ENCODE results near the gene KDM7A. TPM values are rescaled to one million over a fixed set of nuclear protein-coding genes. Genes with fewer than 3 reads are reported as not detected.

KDM7A gene
- polyA plus RNA-seq, 1 of the 3 experiments (the other 2 are of a cell fraction), result 0.94 TPM

DNA sequence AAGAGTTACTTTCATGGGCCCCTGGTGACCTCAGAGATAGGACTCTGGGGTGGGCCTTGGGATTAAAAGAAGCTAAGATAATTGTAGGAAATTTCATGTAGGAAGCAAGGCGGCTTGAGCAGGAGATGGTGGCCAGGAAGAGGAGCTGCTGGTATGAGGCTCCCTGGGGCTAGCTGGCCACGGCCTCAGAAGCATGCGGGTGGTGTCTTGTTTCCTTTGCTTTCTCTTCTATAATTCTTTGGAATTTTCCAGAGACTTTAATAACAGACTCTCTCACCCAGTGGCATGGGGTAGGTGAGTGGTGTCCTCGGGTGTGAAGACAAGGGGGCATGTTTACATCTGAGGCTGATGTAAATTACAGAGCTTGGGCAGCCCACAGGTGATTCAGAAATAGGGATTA is 41.9 kb upstream of the KDM7A start (continued):
- TF ChIP-seq, protein P1, sequence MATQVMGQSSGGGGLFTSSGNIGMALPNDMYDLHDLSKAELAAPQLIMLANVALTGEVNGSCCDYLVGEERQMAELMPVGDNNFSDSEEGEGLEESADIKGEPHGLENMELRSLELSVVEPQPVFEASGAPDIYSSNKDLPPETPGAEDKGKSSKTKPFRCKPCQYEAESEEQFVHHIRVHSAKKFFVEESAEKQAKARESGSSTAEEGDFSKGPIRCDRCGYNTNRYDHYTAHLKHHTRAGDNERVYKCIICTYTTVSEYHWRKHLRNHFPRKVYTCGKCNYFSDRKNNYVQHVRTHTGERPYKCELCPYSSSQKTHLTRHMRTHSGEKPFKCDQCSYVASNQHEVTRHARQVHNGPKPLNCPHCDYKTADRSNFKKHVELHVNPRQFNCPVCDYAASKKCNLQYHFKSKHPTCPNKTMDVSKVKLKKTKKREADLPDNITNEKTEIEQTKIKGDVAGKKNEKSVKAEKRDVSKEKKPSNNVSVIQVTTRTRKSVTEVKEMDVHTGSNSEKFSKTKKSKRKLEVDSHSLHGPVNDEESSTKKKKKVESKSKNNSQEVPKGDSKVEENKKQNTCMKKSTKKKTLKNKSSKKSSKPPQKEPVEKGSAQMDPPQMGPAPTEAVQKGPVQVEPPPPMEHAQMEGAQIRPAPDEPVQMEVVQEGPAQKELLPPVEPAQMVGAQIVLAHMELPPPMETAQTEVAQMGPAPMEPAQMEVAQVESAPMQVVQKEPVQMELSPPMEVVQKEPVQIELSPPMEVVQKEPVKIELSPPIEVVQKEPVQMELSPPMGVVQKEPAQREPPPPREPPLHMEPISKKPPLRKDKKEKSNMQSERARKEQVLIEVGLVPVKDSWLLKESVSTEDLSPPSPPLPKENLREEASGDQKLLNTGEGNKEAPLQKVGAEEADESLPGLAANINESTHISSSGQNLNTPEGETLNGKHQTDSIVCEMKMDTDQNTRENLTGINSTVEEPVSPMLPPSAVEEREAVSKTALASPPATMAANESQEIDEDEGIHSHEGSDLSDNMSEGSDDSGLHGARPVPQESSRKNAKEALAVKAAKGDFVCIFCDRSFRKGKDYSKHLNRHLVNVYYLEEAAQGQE (IDR thresholded peaks at IDR 0.05; ENCODE audit: low read depth, low read length), result no peak
- TF ChIP-seq, protein P2, sequence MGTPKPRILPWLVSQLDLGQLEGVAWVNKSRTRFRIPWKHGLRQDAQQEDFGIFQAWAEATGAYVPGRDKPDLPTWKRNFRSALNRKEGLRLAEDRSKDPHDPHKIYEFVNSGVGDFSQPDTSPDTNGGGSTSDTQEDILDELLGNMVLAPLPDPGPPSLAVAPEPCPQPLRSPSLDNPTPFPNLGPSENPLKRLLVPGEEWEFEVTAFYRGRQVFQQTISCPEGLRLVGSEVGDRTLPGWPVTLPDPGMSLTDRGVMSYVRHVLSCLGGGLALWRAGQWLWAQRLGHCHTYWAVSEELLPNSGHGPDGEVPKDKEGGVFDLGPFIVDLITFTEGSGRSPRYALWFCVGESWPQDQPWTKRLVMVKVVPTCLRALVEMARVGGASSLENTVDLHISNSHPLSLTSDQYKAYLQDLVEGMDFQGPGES (IDR thresholded peaks at IDR 0.05; ENCODE audit: low read depth, low read length), result no peak
- TF ChIP-seq NRF1 (IDR thresholded peaks at IDR 0.05; ENCODE audit: low read depth, low read length) (no peak), ELF1 (IDR thresholded peaks at IDR 0.05) (no peak)

DNA sequence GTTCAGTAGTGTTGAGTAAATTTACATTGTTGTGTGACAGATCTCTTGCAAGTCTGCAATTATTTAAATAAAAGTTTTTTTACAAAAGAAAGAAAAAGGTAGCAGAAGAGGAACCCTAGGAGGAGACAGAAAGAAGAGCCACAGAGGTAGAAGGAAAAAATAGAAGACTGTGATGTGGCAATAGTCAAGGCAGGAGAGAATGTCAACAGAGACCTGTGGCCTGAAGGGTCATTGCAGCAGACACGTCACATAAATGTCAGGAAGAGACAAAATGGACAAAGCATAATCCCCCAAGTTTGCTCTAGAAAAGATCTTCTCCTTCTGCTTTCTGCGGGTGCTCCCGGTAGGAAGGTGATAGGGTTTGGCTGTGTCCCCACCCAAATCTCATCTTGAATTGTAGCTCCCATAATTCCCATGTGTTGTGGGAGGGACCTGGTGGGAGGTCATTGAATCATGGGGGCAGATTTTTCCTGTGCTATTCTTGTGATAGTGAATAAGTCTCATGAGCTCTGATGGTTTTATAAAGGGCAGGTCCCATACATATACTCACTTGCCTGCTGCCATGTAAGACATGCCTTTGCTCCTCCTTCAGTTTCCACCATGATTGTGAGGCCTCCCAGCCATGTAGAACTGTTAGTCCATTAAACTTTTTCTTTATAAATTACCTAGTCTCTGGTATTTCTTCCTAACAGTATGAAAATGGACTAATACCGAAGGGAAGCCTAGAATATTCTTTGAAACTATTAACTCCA is 41.1 kb upstream of the KDM7A start:
- Histone ChIP-seq H3K9me3 (no peaks in the 10 kb centered on the region), H3K9ac (no peak overlapping the region), H3K27ac (ENCODE audit: low read depth in 2 of 2, low read length in 1 of 2) (no peak overlapping the region), H2AFZ (ENCODE audit: low read depth) (no peak overlapping the region), H3K4me1 (ENCODE audit: control insufficient read depth in 1 of 2, insufficient read depth in 2 of 2, low read depth in 1 of 2, low read length in 1 of 2) (peaks cover 0 to 6% of the 10 kb centered on the region in 2 experiments; a peak in 1 of 4 replicates), H3K9me2 (no peaks in the 10 kb centered on the region), H3F3A (replicated peaks; ENCODE audit: insufficient read depth) (no peaks in the 10 kb centered on the region), H3K4me2 (no peak overlapping the region), H3K27me3 (ENCODE audit: insufficient read depth) (peaks cover 15% of the 10 kb centered on the region; the same call in 1 of the 2 replicates), H3K4me3 (ENCODE audit: low read depth in 2 of 2, low read length in 1 of 2) (no peak overlapping the region), H3K79me2 (ENCODE audit: insufficient read depth) (no peaks in the 10 kb centered on the region), H4K20me1 (ENCODE audit: insufficient read depth) (no peaks in the 10 kb centered on the region), H3K36me3 (replicated peaks in 1 of 2; ENCODE audit: control insufficient read depth in 1 of 2, insufficient read depth in 2 of 2, low read length in 1 of 2) (no peaks in the 10 kb centered on the region)
- 65% methylated on average over 4 of the region's 4 CpGs for WGBS (ENCODE audit: low lambda C conversion rate)
- TF ChIP-seq, protein P3, sequence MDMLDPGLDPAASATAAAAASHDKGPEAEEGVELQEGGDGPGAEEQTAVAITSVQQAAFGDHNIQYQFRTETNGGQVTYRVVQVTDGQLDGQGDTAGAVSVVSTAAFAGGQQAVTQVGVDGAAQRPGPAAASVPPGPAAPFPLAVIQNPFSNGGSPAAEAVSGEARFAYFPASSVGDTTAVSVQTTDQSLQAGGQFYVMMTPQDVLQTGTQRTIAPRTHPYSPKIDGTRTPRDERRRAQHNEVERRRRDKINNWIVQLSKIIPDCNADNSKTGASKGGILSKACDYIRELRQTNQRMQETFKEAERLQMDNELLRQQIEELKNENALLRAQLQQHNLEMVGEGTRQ (IDR thresholded peaks at IDR 0.05; ENCODE audit: borderline replicate concordance, low read depth, low read length), result no peak
- no peak for TF ChIP-seq GATA2 (CRISPR knock-in tag; IDR thresholded peaks at IDR 0.05)
- TF ChIP-seq SMC3 (IDR thresholded peaks at IDR 0.05; ENCODE audit: low read depth, low read length), result no peak
- no peak for TF ChIP-seq TCF12 (IDR thresholded peaks at IDR 0.05)
- DNase-seq, result no peak
- CTCF ChIA-PET, result no interaction called here
- POLR2A ChIA-PET, result no interaction called here

DNA sequence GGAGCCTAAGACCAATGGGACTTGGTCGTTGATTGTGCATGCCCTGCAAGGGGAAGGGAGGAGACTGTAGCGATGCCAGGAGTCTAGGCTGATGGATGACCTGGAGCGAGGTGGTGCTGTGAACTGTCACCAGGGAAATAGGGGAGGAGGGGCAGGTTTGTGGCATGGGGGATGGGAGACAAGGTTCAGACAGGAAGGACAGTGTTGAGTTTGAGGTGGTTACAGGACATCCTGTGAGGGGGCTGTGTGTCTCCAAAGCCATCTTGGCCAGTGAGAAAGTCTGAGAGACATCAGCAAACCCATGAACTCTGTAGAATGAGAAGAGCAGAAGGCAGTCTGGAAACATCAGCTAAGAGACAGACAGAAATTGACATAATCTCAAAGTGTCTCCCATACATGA is 38.5 kb upstream of the KDM7A start:
- Histone ChIP-seq H3K4me1 (ENCODE audit: control insufficient read depth in 1 of 2, insufficient read depth in 2 of 2, low read depth in 1 of 2, low read length in 1 of 2) (peaks cover 0 to 6% of the 10 kb centered on the region in 2 experiments; a peak in 1 of 4 replicates), H4K20me1 (ENCODE audit: insufficient read depth) (no peaks in the 10 kb centered on the region), H3K79me2 (ENCODE audit: insufficient read depth) (no peaks in the 10 kb centered on the region), H3K27me3 (ENCODE audit: insufficient read depth) (0 out of 2 replicates have a peak, but pooled peaks cover 5% of the 10 kb centered on the region), H3K9me3 (no peaks in the 10 kb centered on the region), H3K27ac (ENCODE audit: low read depth in 2 of 2, low read length in 1 of 2) (no peak overlapping the region), H3K9ac (no peak overlapping the region), H3K9me2 (no peaks in the 10 kb centered on the region), H3K4me3 (ENCODE audit: low read depth in 2 of 2, low read length in 1 of 2) (no peak overlapping the region), H3F3A (replicated peaks; ENCODE audit: insufficient read depth) (no peaks in the 10 kb centered on the region), H3K36me3 (replicated peaks in 1 of 2; ENCODE audit: control insufficient read depth in 1 of 2, insufficient read depth in 2 of 2, low read length in 1 of 2) (no peaks in the 10 kb centered on the region), H2AFZ (ENCODE audit: low read depth) (no peak overlapping the region), H3K4me2 (no peak overlapping the region)
- 53% methylated on average over 3 of the region's 3 CpGs for WGBS (ENCODE audit: low lambda C conversion rate)
- ChIA-PET CTCF (no interaction called here), POLR2A (no interaction called here)
- TF ChIP-seq NRF1 (IDR thresholded peaks at IDR 0.05; ENCODE audit: low read depth, low read length) (no peak), RFX5 (IDR thresholded peaks at IDR 0.05; ENCODE audit: low read length) (no peak), FOXM1 (IDR thresholded peaks at IDR 0.05; ENCODE audit: low read depth) (no peak), ZBTB33 (IDR thresholded peaks at IDR 0.05; ENCODE audit: borderline replicate concordance, low read depth) (no peak), MAX (IDR thresholded peaks at IDR 0.05; ENCODE audit: low read depth) (no peak), MXI1 (IDR thresholded peaks at IDR 0.05; ENCODE audit: low read depth, low read length) (no peak), RXRA (IDR thresholded peaks at IDR 0.05; ENCODE audit: borderline replicate concordance, low read depth) (no peak), SIN3A (IDR thresholded peaks at IDR 0.05; ENCODE audit: borderline replicate concordance, low read depth, low read length) (no peak)
- no peak for DNase-seq
